Measurements from ENCODE around the gene GLRX2. TPM values are rescaled to one million over a fixed set of nuclear protein-coding genes. Genes with fewer than 3 reads are reported as not detected.

Gene GLRX2
- total and polyA plus RNA-seq, 7 donors: 4.2 to 23.4 (median 9.2) TPM

GRCh38 chr1:193125369-193125768, 20.2 kb upstream of the GLRX2 start:
- peaks cover 0 to 52% (median 34%) of the 10 kb centered on the region in 4 donors for H3K4me1 ChIP-seq
- no peak for TF ChIP-seq POLR2AphosphoS5 (IDR thresholded peaks at IDR 0.05)
- TF ChIP-seq POLR2A (IDR thresholded peaks at IDR 0.05): no peak
- no peak for TF ChIP-seq CTCF (IDR thresholded peaks at IDR 0.05)
- no peak for TF ChIP-seq EP300 (IDR thresholded peaks at IDR 0.05)
- no peaks in the 10 kb centered on the region for H3K9me3 ChIP-seq
- no peak overlapping the region for H3K27ac ChIP-seq
- intact Hi-C loops (cut with DNase I): loop anchor here (10.0 kb wide), 1 partner anchor 541 kb away; no protein-coding TSS in a partner anchor
- WGBS, 2 donors: 96% methylated on average over 6 of the region's 6 CpGs
- DNase-seq: no peak
- H3K4me3 ChIP-seq: no peak overlapping the region
- peaks cover 0 to 26% (median 6%) of the 10 kb centered on the region in 4 donors for H3K36me3 ChIP-seq
- no peaks in the 10 kb centered on the region for H3K27me3 ChIP-seq

GRCh38 chr1:193123751-193124150, 18.5 kb upstream of the GLRX2 start:
- Histone ChIP-seq H3K4me3 (peak overlapping the region in 1 of 4 donors; percentile 72), H3K36me3 (peaks cover 0 to 13% (median 0%) of the 10 kb centered on the region in 4 donors), H3K4me1 (peaks cover 0 to 52% (median 34%) of the 10 kb centered on the region in 4 donors), H3K27me3 (no peaks in the 10 kb centered on the region), H3K9me3 (no peaks in the 10 kb centered on the region), H3K27ac (no peak overlapping the region)
- intact Hi-C loops (cut with DNase I): loop anchor here (5.0 to 10.0 kb wide), 3 partner anchors 316 to 646 kb away; partner anchors contain the start of gene RGS2
- TF ChIP-seq POLR2AphosphoS5 (IDR thresholded peaks at IDR 0.05): no peak
- TF ChIP-seq POLR2A (IDR thresholded peaks at IDR 0.05): no peak
- no peak for TF ChIP-seq CTCF (IDR thresholded peaks at IDR 0.05)
- TF ChIP-seq EP300 (IDR thresholded peaks at IDR 0.05): no peak
- DNase-seq: no peak

- peak within 1 kb of the TSS; percentile 87 to 98 (median 93) for H3K27ac ChIP-seq
- TF ChIP-seq CTCF (IDR thresholded peaks at IDR 0.05) (peak; percentile 82 to 99 (median 94)), POLR2AphosphoS5 (IDR thresholded peaks at IDR 0.05) (peak; percentile 91 to 96 (median 94)), POLR2A (IDR thresholded peaks at IDR 0.05) (peak; percentile 80), EP300 (IDR thresholded peaks at IDR 0.05) (peak in 2 of 4 donors; percentile 47 to 49)
- WGBS, 2 donors: 0 to 1% methylated on average over 85 of the region's 85 CpGs
- peak within 1 kb of the TSS; percentile 58 to 74 (median 68) for H3K4me3 ChIP-seq
- H3K27me3 ChIP-seq: no peaks in the 10 kb centered on the region
- peaks cover 0 to 42% (median 30%) of the 10 kb centered on the region in 4 donors for H3K4me1 ChIP-seq
- intact Hi-C loops (cut with DNase I): loop anchor here (1.0 to 10.0 kb wide), 5 partner anchors 17 to 645 kb away; partner anchors contain the start of genes GLRX2, RGS2, RO60 and UCHL5
- peaks cover 0 to 9% (median 0%) of the 10 kb centered on the region in 4 donors for H3K36me3 ChIP-seq
- DNase-seq: peak; percentile 98
- H3K9me3 ChIP-seq: no peaks in the 10 kb centered on the region
Observed at GRCh38 chr1:193121616-193122593, 16.7 kb upstream of the GLRX2 start, which contains the start of gene CDC73. TSS of gene CDC73 (plus strand) at chr1:193122031. CDS start at chr1:193122201, 170 bp downstream.

- 88 to 89% methylated on average over 6 of the region's 6 CpGs for WGBS, 2 donors
- H3K4me1 ChIP-seq: peaks cover 0 to 40% (median 30%) of the 10 kb centered on the region in 4 donors
- no peaks in the 10 kb centered on the region for H3K9me3 ChIP-seq
- H3K27ac ChIP-seq: peak overlapping the region in 1 of 4 donors; percentile 87
- DNase-seq: no peak
- H3K4me3 ChIP-seq: peak overlapping the region in 3 of 4 donors; percentile 58 to 72 (median 65)
- TF ChIP-seq CTCF (IDR thresholded peaks at IDR 0.05): no peak
- TF ChIP-seq POLR2AphosphoS5 (IDR thresholded peaks at IDR 0.05): no peak
- TF ChIP-seq EP300 (IDR thresholded peaks at IDR 0.05): no peak
- no peak for TF ChIP-seq POLR2A (IDR thresholded peaks at IDR 0.05)
- H3K27me3 ChIP-seq: no peaks in the 10 kb centered on the region
- H3K36me3 ChIP-seq: peaks cover 0 to 6% (median 0%) of the 10 kb centered on the region in 4 donors
- intact Hi-C loops (cut with DNase I): loop anchor here (1.0 to 10.0 kb wide), 4 partner anchors 15 to 643 kb away; partner anchors contain the start of genes GLRX2 and RGS2
Observed at GRCh38 chr1:193120604-193121166, 15.5 kb upstream of the GLRX2 start.

Data from sigmoid colon (tissue), 7 donors.